ENCODE results near the gene CREB3L2. TPM values are rescaled to one million over a fixed set of nuclear protein-coding genes. Genes with fewer than 3 reads are reported as not detected.

Gene CREB3L2
- total and polyA plus RNA-seq, 10 of the 15 experiments (the other 5 are each of a cell fraction or from before 2014, with no cell fraction given) = 6.4 to 67.1 (median 26.2) TPM

DNA sequence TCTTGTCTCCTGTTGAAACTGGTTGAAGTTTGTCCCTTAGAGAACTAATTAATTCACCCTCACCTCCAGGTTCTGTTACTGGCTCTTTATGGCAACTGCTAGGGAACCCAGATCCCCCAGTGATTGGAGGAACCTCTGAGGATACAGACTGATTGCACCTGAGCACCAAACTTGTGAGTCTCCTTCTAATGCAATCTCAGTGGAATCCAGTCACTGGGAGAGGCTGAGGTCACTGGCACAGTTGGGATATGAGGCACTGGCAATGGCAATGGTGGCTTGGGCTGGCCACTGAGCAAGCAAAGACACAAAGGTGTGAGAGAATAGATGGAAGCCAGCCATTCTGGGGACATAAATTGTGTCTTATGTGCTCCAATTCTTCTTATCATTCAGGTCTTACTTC lies 149.8 kb downstream of the CREB3L2 start:
- Histone ChIP-seq H3K4me1 (ENCODE audit: control insufficient read depth, insufficient read depth, low read length) (no peaks in the 10 kb centered on the region), H3K27ac (ENCODE audit: control insufficient read depth, insufficient read depth) (no peak overlapping the region), H3K79me2 (ENCODE audit: control insufficient read depth, insufficient read depth, low read length) (no peaks in the 10 kb centered on the region), H3K4me2 (ENCODE audit: control insufficient read depth, insufficient read depth) (no peak overlapping the region), H2AFZ (ENCODE audit: control insufficient read depth, low read depth, low read length) (no peak overlapping the region), H3K36me3 (ENCODE audit: control insufficient read depth in 2 of 2, insufficient read depth in 2 of 2, low read length in 1 of 2) (no peaks in the 10 kb centered on the region), H4K20me1 (ENCODE audit: control insufficient read depth, insufficient read depth) (no peaks in the 10 kb centered on the region), H3K27me3 (replicated peaks in 1 of 2; ENCODE audit: control insufficient read depth in 2 of 2, insufficient read depth in 2 of 2, low read length in 1 of 2) (no peaks in the 10 kb centered on the region; a peak in 1 of 4 replicates), H3K4me3 (no peak overlapping the region), H3K9me3 (replicated peaks; ENCODE audit: control insufficient read depth, insufficient read depth, low read length) (no peaks in the 10 kb centered on the region; the same call in 2 of the 3 replicates), H3K9ac (ENCODE audit: control insufficient read depth, insufficient read depth, low read length) (no peak overlapping the region)
- ChIA-PET CTCF (interaction anchor here (0.7 to 2.0 kb wide), 3 partner anchors 15 to 193 kb away, joined by 3 to 7 read pairs (median 3); no protein-coding TSS in a partner anchor), RAD21 (ENCODE audit: unreplicated experiment) (no interaction called here), POLR2A (interaction anchor here (1.0 kb wide), 1 partner anchor 12 kb away, joined by 3 read pairs; no protein-coding TSS in a partner anchor), SMC1A (ENCODE audit: uncharacterized antibody, unreplicated experiment) (interaction anchor here (1.2 to 4.1 kb wide), 2 partner anchors 12 to 27 kb away, joined by 3 to 17 read pairs; no protein-coding TSS in a partner anchor)
- FAIRE-seq (no peak), DNase-seq (ENCODE audit: low read depth, low spot score) (no peak), ATAC-seq (no peak)
- no TSS peak for BruUV-seq (replicated peaks)
- in situ Hi-C loops (cut with MboI) = no loop called here
- intact Hi-C loops (cut with micrococcal nuclease; ENCODE audit: unreplicated experiment) = no loop called here
- TF ChIP-seq POLR2AphosphoS5 (IDR thresholded peaks at IDR 0.05; ENCODE audit: low read length) = peak; percentile 45; the same call in 1 of the 2 replicates
- no peak for TF ChIP-seq ZSCAN29 (IDR thresholded peaks at IDR 0.05)
- no peak for TF ChIP-seq NRF1 (conservative IDR thresholded peaks at IDR 0.05; ENCODE audit: low read depth, low read length)
- no peak for TF ChIP-seq RB1 (IDR thresholded peaks at IDR 0.05; ENCODE audit: borderline replicate concordance)
- no peak for TF ChIP-seq CREB1 (IDR thresholded peaks at IDR 0.05; ENCODE audit: low read depth)

DNA sequence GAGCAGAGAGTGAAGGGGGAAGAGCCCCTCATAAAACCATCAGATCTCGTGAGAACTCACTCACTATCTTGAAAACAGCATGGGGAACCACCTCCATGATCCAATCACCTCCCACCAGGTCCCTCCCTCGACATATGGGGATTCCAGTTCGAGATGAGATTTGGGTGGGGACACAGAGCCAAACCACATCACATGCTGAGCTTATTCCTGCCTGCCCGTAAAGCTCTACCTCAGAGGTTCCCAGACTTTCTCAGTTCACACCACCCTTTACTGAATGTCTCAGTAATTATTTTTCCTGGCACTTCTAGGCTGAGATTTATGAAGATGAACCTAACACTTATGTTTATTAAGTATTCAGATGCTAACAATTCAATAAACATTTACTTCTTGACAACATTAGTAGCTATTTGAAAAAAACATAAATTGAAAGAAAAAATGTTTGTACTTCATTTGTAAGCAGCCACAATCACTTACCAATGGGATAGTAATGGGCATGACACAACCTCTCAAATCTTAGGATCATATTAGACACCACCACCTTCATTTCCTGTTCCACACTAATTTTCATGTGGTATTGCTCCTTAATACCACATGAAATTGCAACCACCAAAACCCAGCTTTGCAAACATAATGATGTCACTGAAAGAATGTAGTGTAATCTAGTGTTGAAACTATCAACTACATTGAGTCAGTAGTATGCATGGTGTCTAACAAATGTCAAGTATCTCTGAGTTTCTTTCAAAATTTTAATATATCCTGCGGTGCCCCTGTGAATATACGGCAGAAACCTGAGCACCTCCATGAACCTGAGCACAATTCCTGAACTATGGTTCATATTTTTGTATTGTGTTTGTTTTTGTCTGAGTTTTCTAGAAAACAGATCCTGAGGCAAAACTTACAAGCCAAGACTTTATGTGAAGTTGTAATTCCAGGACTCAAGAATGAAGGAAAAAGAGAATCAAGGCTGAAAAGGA lies 150.6 kb downstream of the CREB3L2 start:
- DNase-seq (ENCODE audit: low read depth, low spot score) (no peak), ATAC-seq (no peak), FAIRE-seq (no peak)
- no peaks in the 10 kb centered on the region for H3K36me3 ChIP-seq (ENCODE audit: control insufficient read depth in 2 of 2, insufficient read depth in 2 of 2, low read length in 1 of 2)
- ChIA-PET CTCF (interaction anchor here (0.7 to 1.6 kb wide), 8 partner anchors 11 to 259 kb away, joined by 3 to 8 read pairs (median 3); no protein-coding TSS in a partner anchor), POLR2A (no interaction called here), RAD21 (ENCODE audit: unreplicated experiment) (interaction anchor here (0.9 kb wide), 1 partner anchor 15 kb away, joined by 4 read pairs; no protein-coding TSS in a partner anchor), SMC1A (ENCODE audit: uncharacterized antibody, unreplicated experiment) (interaction anchor here (0.6 to 4.1 kb wide), 9 partner anchors 11 to 197 kb away, joined by 3 to 17 read pairs (median 7); no protein-coding TSS in a partner anchor)
- no TSS peak for BruUV-seq (replicated peaks)
- intact Hi-C loops (cut with micrococcal nuclease; ENCODE audit: unreplicated experiment) = no loop called here
- H2AFZ ChIP-seq (ENCODE audit: control insufficient read depth, low read depth, low read length) = no peak overlapping the region
- no peaks in the 10 kb centered on the region for H3K4me1 ChIP-seq (ENCODE audit: control insufficient read depth, insufficient read depth, low read length)
- H3K79me2 ChIP-seq (ENCODE audit: control insufficient read depth, insufficient read depth, low read length) = no peaks in the 10 kb centered on the region
- peaks cover under 1 to 4% of the 10 kb centered on the region in 2 experiments; a peak in 2 of 4 replicates for H3K27me3 ChIP-seq (replicated peaks in 1 of 2; ENCODE audit: control insufficient read depth in 2 of 2, insufficient read depth in 2 of 2, low read length in 1 of 2)
- H3K4me3 ChIP-seq = no peak overlapping the region
- in situ Hi-C loops (cut with MboI) = no loop called here
- no peak overlapping the region for H3K4me2 ChIP-seq (ENCODE audit: control insufficient read depth, insufficient read depth)
- WGBS (ENCODE audit: insufficient coverage, insufficient replicate concordance, low lambda C conversion rate, missing lambda C conversion rate) = 50% methylated on average over 6 of the region's 6 CpGs
- no peak overlapping the region for H3K9ac ChIP-seq (ENCODE audit: control insufficient read depth, insufficient read depth, low read length)
- H3K27ac ChIP-seq (ENCODE audit: control insufficient read depth, insufficient read depth) = no peak overlapping the region
- no peaks in the 10 kb centered on the region for H4K20me1 ChIP-seq (ENCODE audit: control insufficient read depth, insufficient read depth)
- no peaks in the 10 kb centered on the region; the same call in 2 of the 3 replicates for H3K9me3 ChIP-seq (replicated peaks; ENCODE audit: control insufficient read depth, insufficient read depth, low read length)
- TF ChIP-seq, protein P1, sequence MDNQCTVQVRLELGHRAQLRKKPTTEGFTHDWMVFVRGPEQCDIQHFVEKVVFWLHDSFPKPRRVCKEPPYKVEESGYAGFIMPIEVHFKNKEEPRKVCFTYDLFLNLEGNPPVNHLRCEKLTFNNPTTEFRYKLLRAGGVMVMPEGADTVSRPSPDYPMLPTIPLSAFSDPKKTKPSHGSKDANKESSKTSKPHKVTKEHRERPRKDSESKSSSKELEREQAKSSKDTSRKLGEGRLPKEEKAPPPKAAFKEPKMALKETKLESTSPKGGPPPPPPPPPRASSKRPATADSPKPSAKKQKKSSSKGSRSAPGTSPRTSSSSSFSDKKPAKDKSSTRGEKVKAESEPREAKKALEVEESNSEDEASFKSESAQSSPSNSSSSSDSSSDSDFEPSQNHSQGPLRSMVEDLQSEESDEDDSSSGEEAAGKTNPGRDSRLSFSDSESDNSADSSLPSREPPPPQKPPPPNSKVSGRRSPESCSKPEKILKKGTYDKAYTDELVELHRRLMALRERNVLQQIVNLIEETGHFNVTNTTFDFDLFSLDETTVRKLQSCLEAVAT (IDR thresholded peaks at IDR 0.05) = no peak
- TF ChIP-seq BCL11A (IDR thresholded peaks at IDR 0.05; ENCODE audit: low read depth, low read length) (no peak), KLF5 (IDR thresholded peaks at IDR 0.05; ENCODE audit: partially characterized antibody) (no peak), RUNX3 (IDR thresholded peaks at IDR 0.05; ENCODE audit: low read length) (peak; percentile 48; the same call in 1 of the 2 replicates), POLR2A (IDR thresholded peaks at IDR 0.05; ENCODE audit: low read depth, low read length) (peak; percentile 39; the same call in 1 of the 2 replicates), ATF7 (IDR thresholded peaks at IDR 0.05; ENCODE audit: low read depth) (peak; percentile 32; the same call in 1 of the 2 replicates)
- TF ChIP-seq, protein P2, sequence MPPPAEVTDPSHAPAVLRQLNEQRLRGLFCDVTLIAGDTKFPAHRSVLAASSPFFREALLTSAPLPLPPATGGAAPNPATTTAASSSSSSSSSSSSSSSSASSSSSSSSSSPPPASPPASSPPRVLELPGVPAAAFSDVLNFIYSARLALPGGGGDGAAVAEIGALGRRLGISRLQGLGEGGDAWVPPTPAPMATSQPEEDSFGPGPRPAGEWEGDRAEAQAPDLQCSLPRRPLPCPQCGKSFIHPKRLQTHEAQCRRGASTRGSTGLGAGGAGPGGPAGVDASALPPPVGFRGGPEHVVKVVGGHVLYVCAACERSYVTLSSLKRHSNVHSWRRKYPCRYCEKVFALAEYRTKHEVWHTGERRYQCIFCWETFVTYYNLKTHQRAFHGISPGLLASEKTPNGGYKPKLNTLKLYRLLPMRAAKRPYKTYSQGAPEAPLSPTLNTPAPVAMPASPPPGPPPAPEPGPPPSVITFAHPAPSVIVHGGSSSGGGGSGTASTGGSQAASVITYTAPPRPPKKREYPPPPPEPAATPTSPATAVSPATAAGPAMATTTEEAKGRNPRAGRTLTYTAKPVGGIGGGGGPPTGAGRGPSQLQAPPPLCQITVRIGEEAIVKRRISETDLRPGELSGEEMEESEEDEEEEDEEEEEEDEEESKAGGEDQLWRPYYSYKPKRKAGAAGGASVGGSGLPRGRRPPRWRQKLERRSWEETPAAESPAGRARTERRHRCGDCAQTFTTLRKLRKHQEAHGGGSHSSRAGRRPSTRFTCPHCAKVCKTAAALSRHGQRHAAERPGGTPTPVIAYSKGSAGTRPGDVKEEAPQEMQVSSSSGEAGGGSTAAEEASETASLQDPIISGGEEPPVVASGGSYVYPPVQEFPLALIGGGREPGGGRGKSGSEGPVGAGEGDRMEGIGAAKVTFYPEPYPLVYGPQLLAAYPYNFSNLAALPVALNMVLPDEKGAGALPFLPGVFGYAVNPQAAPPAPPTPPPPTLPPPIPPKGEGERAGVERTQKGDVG (CRISPR knock-in tag; IDR thresholded peaks at IDR 0.05) = no peak

All from GM12878 (cell line).